HG03558 (cell line): ENCODE measurements around the gene ZDHHC1.

Source experiments
- ATAC-seq: cut with Tn5 transposase; IDR thresholded peaks from one replicate; pipeline ENCODE4 v1.9.1; 2021; ENCODE audit warnings: moderate number of reproducible peaks; ENCODE audit not compliant: unreplicated experiment; ENCODE audit errors: extremely low read depth

Gene ZDHHC1

DNA sequence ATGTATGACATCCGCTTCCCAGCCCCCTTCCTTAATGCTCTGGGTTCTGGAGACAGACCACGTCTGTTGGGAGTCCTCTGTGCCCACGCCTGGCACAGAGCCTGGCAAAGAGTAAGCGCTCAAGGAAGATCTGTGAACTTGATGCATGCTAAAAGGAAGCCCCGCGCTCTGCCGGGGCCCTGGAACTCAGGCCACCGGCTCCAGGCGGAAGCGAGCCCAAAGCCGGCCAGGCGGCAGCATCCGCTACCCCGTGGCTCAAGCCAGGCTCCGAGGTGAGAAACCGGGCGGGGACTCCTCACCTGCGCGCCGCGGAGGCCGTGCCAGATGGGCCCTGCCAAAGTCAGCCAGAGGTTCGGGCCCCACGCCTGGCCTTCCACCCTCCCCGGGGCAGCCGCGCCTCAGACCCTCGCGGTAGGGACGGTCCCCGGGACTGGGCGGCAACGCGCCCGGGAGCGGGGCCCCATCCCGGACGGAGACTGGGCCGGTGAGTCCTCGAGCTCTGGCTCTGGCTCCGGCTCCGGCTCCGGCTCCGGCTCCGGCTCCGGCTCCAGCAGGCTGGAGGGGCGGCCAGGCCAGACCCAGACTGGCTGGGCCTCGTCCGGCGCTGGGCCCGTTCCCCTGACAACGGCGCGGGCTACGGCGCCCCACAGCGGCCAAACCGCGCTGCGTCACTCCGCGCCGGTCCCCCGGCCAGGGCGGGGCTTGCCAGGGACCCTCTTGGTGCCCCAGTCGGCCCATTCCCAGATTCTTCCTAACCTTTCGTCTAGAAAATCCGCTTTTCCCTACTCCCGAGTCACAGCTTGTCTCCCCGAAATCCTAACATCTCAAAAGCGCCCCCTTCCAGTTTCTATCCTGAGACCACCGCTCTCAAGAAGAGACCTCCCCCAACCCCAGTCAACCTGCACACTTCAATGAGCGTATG, at the start of gene ZDHHC1:
ZDHHC1 (minus strand) TSS at position 606 of the 922 bp plus-strand sequence. CDS start 8,702 bp downstream, outside the sequence.
- no peak for ATAC-seq

DNA sequence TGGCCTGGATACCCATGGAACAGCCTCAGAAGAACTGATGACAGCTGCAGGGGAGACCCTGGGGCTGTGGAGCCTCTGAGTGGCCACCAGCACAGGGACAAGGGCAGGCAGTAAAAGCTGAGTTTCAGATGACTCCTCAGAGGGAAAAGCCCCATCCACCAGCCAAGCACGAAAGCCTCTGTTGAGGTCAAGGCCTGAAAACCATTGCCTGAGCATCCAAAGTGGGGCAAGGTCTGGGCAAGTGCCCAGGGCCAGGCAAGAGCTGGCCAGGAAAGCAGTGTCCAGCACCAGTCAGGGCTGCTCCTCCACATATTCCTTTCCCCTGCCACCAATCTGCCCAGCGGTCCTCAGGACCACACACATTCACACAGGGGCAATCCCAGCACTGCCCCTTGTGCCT, 48.3 kb upstream of the ZDHHC1 start:
- no peak for ATAC-seq

DNA sequence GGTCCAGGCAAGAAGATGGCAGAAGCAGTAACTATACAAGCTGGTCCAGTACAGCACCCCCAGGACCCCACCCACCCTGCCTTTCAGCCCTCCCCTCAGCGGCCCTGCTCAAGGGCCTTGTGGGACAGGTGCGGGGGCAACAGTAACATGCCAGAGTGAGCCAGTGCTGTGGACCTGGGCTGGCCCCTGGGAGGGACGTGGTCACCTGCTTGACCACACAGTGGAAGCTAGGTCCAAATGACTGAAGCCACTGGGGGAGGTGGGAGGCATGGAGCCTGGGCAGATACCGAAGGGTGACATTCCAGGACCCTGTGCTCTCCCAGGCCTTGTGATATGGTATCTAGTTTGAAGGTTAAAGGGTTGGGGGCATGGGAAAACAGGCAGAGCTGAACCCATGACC, 47.4 kb upstream of the ZDHHC1 start:
- ATAC-seq, result no peak

GRCh38 chr16:67463059-67463458, 46.8 kb upstream of the ZDHHC1 start:
- ATAC-seq, result no peak

DNA sequence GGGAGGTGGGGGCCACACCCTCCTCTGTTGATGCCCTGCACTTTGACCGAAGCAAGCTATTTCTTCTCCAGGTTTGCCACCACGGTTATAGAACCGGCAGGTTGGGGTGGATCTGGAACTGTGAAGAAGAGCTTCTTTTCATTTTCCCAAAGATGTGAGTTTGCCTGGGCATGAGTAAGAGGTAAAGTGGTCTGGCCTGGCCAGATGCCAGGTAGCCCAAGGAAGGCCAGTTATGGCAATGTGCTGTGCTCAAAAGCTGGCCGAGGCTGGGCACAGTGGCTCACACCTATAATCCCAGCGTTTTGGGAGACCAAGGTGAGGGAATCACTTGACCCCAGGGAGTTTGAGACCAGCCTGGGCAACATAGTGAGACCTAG, 46.0 kb upstream of the ZDHHC1 start:
- no peak for ATAC-seq

GRCh38 chr16:67461600-67462278, 45.5 kb upstream of the ZDHHC1 start:
- no peak for ATAC-seq

GRCh38 chr16:67460961-67461360, 44.7 kb upstream of the ZDHHC1 start:
- no peak for ATAC-seq

- no peak for ATAC-seq
Measured at GRCh38 chr16:67460168-67460567, 43.9 kb upstream of the ZDHHC1 start.

DNA sequence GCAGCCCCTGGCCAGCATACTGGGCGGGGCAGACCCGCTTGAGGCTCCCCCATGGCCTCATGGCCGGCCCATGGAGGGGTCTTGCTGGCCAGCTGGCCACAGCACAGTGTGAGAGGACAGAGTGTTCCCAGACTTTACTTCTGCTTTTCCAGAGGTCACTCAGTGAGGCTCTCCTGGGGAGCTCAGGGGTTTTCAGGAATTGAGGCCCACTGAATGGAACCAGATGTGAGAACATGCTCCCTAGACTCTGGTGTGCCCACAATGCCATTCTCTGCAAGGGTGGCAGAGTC, 43.5 kb upstream of the ZDHHC1 start:
- ATAC-seq, result no peak

- ATAC-seq, result no peak
Measured at GRCh38 chr16:67459066-67459860, 43.0 kb upstream of the ZDHHC1 start.

- no peak for ATAC-seq
Measured at GRCh38 chr16:67458121-67458641, 41.9 kb upstream of the ZDHHC1 start.

DNA sequence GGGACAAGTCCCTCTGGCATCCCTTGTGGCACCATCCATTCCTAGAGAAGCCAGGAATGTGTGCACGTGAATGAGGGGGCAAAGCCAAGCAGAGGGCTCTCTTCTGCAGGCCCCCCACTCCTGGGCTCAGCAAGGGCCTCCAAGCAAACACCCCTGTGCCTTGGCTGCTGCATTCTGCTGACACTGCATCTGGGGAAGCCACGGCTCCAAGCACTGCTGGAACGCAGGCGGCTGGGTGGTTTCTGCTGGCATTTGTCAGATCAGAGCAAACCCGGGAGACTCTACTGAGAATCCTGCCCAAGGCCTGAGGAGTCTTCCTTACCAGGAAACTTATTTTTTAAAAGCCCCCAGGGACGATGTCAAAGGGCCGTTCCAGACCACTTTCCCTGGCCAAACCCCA, 41.3 kb upstream of the ZDHHC1 start:
- no peak for ATAC-seq

- ATAC-seq, result no peak
Measured at GRCh38 chr16:67456391-67457081, 40.3 kb upstream of the ZDHHC1 start.

DNA sequence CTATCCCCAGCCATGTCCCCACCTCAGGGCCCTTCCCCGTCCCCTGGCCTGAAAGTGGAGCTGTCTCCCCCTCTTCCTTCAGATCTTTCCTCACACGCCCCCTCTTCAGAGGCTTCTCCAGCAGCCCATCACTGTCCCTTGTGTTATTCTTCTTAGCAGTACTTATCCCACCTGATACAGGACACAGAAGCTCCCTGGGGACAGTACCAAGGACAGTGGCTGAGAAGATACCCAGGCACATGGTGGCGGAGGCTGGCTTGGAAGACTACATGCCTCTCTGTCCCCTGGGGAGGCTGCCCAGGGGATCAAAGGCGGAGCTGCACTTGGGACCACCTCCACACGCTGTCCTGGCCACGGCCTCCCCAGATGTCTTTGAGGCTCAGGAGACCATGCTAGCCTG, 38.6 kb upstream of the ZDHHC1 start:
- no peak for ATAC-seq

- no peak for ATAC-seq
Measured at GRCh38 chr16:67454104-67454503, 37.8 kb upstream of the ZDHHC1 start.

DNA sequence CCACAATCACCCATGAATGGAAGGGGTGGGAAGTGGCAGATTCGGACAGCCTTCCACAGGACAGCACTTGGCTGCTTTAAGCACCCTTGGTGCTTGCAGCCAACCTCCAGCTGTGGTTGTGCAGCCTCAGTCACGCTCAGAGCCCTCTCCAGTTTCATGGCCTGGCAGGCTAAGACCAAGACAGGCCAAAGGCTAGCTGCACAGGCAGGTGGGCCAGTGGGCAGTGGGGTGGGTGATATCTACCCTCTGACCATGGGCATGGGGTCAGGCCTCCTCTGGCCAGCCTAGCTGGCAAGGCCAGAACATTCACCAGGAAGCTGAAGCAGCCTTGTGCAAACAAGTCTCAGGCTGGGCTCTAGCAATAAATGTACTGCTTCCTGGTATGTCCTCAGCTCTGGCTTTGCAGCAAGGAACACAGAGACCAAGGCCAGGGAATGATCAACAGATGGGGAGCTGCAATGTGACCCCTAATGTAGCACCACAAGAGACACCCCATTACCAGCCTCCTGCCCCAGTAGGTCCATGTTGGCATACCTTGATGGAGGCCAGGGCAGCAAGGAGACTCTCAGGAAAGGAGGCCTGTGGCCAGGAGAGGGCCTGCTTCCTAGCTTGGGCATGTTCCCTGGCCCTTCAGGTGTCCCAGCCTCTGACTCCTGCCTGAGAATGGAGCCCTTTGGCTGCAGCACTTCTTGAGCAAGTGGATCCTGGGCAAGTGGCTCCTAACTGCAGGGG, 35.6 kb upstream of the ZDHHC1 start:
- no peak for ATAC-seq

DNA sequence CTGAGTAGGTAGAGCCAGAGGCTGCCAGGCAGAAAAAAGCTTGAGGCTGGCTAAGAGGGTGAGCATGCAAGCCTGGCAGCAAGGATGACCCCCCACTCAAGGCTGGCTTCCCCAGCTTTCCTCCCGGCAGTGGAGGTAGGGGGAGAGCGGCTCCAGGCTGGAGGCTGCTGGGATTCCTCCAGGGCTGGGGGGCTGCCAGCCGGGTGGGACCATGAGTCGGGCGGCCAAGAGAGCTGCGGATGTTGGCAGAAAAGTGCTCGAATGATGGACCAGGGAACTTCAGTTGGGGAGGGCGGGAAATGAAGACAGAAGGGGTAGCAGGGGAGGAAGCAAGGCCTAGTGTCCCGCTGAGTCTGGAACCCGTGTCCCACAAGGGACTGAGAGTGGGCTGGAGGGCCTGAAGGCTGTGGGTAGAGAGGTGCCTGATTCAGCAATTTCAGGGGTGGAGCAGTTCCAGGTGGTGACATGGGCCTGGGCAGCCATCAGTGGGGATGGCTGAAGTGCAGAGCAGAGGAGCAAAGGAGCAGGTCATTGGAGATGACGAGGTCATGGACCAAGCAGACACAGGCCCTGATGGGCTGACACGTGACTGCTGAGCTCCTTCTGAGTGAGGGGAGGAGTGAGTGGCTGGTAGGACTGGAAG, 34.9 kb upstream of the ZDHHC1 start:
- ATAC-seq, result no peak

DNA sequence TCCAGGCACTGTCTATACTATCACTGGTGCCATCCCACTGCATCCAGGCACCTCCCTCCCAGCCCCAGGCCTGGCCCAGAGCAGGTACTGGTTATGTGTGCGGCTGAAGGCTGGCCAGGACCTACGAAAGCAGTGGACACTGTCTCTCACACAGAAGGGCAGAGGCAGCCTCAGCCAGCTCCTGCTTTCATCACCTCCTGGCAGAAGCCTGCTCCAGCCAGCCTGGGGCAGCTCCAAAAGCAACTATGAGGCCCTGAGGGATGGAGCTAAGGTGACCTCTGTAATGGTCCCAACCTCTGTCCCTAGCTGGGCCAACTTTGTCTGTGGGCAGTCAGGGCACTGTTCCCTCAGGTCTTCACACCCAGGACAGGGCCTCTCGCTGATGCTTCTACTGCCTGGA, 33.5 kb upstream of the ZDHHC1 start:
- no peak for ATAC-seq

DNA sequence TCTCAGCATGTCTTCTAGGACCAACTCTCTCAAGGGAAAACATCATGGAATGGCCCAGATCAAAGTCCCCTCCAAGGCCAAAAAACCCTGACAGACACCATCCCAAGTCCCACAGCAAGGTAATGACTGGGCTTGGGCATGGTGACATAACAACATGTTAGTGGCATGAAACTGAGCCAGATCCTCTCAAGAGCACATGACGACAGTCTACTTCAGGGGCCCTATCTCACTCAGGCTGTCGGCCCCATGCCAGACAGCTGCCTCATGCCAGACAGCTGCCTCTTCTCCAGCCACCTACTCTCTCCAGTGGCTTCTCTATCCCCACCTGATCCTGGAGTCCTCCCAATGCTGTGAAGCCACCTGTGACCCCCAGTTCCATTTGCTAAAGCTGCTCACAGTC, 33.1 kb upstream of the ZDHHC1 start:
- no peak for ATAC-seq
